GM13977 (cell line): ENCODE data around the gene AKT3.

ENCODE experiments used
- DNase-seq: peaks from one replicate; pipeline ENCODE4 v3.0.0; 2012; ENCODE audit warnings: low spot score
- CTCF ChIP-seq: IDR thresholded peaks from 2 replicates; pipeline ENCODE4 v1.5.1; 2012; ENCODE audit warnings: mild to moderate bottlenecking, control low read depth; ENCODE audit not compliant: insufficient read depth; ENCODE audit errors: extremely low read depth, missing control alignments
- in situ Hi-C: fragments of 300-500 bp; cut with MboI; formaldehyde crosslinking; loops from one replicate; pipeline ENCODE4 v1.12.0; 2022; ENCODE audit warnings: low sequenced_read_pairs, low pct_unique_long_range_greater_than_20kb, mixed read lengths, inconsistent platforms; ENCODE audit not compliant: unreplicated experiment

The AKT3 gene

GRCh38 chr1:243739335-243740003 is 110.6 kb downstream of the AKT3 start:
- TF ChIP-seq CTCF = no peak
- DNase-seq = no peak
- in situ Hi-C loops = loop anchor here (25.0 kb wide), 1 partner anchor 402 kb away; no protein-coding TSS in a partner anchor

DNA sequence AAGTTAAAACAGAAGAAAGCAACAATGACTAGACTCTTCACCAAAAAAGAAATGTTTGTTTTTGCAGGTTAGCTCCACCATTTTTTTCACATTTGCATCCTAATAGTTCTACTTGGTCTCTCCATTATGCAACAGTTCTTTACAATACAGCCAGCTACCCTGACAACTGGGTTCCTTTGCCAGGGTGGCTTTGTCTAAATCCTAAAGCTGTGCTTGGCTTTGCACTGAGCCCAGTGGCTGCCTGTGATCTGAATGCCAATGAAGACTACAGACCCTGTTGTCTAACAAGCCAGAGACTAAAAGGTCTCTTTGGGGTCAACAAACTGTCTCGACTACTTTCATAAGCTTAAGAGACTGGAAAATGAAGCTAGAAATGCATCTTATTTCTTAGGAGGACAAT is 112.0 kb downstream of the AKT3 start:
- no peak for TF ChIP-seq CTCF
- in situ Hi-C loops = loop anchor here (25.0 kb wide), 1 partner anchor 401 kb away; no protein-coding TSS in a partner anchor
- no peak for DNase-seq

DNA sequence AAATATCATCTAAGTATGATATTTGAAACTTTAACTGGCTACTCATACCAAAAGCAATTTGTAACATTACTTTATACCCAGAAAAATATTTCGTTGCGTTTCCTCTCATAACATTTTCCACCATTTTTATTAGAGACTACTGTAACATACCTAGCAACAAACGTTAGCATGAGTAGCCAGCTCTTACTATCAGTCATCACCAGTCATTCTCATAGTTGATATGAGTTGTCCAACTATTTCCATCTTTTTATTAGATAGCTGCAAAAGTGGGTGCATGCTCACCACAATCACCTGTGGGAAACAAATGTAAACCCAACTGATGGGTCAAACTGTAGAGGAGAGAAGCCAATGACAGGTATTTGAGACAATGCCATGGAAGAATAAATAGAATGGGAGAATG is 114.6 kb downstream of the AKT3 start:
- TF ChIP-seq CTCF = no peak
- in situ Hi-C loops = loop anchor here (25.0 kb wide), 1 partner anchor 398 kb away; no protein-coding TSS in a partner anchor

GRCh38 chr1:243734308-243734695 is 115.7 kb downstream of the AKT3 start:
- no peak for DNase-seq
- in situ Hi-C loops = loop anchor here (25.0 kb wide), 1 partner anchor 397 kb away; no protein-coding TSS in a partner anchor
- no peak for TF ChIP-seq CTCF

More for the DNA sequence above, 114.6 kb downstream of the AKT3 start:
- no peak for DNase-seq

DNA sequence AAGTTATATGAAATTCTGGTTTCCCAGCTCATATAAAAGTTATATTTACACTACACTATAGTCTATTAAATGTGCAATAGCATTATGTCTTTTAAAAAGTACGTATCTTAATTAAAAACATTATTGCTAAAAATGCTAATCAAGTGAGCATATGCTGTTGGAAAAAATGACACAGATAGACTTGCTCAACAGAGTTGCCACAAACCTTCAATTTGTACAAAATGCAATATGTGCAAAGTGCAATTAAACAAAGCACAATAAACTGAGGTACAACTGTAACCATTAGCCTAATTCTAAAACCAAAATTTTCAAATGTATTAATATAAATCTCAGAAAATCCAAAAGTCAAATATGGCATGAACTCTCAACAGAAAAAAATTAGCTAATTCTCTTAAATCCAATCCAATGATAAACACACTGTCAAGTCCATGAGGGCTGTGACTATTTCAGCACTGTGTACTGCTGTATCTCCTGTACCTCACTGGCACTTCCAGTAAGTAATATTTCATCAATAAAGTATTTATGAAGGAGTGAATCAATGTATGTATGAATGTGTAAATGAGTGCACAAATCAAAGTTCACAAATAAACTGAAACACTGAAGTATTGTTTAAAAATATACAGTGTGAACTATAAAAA is 116.3 kb downstream of the AKT3 start:
- no peak for DNase-seq
- in situ Hi-C loops = loop anchor here (25.0 kb wide), 1 partner anchor 396 kb away; no protein-coding TSS in a partner anchor
- no peak for TF ChIP-seq CTCF

DNA sequence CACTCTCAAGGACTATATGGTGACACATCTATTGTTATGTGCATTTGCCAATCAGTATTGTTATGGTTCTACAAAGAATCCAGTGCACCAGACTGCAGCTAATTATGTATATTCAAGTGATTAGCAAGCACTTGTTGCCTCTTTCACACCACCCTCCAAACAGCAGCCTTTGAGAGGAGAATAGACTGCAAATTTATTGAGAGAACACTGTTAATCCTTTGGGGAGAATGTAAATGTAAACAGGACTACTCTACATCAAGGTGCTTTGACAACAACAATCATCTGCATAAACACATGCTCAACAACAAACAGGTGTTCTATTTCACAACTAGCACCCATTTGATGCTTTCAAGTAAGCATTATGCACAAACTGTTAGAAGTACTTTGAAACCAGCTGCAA is 117.4 kb downstream of the AKT3 start:
- in situ Hi-C loops = loop anchor here (25.0 kb wide), 1 partner anchor 395 kb away; no protein-coding TSS in a partner anchor

More for the DNA sequence above, 117.4 kb downstream of the AKT3 start:
- no peak for DNase-seq
- TF ChIP-seq CTCF = no peak
